ENCODE measurements around the gene AKNA. TPM values are rescaled to one million over a fixed set of nuclear protein-coding genes. Genes with fewer than 3 reads are reported as not detected.

The AKNA gene
- polyA plus RNA-seq, 2 of the 4 experiments (the other 2 are of a cell fraction), result 2.7 to 4.6 TPM

GRCh38 chr9:114374936-114375335 is 12.8 kb downstream of the AKNA start:
- ATAC-seq, result no peak
- Histone ChIP-seq H3K9me3 (no peaks in the 10 kb centered on the region), H3K4me3 (no peak overlapping the region), H3K27ac (no peak overlapping the region), H3K4me1 (no peaks in the 10 kb centered on the region), H3K4me2 (no peak overlapping the region)
- CTCF ChIA-PET, result no interaction called here
- 90% methylated on average over 9 of the region's 9 CpGs for WGBS (ENCODE audit: missing lambda C conversion rate)
- no peak for FAIRE-seq
- TF ChIP-seq TFCP2L1 (CRISPR knock-in tag; IDR thresholded peaks at IDR 0.05) (no peak), FOSL2 (IDR thresholded peaks at IDR 0.05) (no peak), FOSL2 (CRISPR knock-in tag; IDR thresholded peaks at IDR 0.05) (no peak), POLR2AphosphoS2 (conservative IDR thresholded peaks at IDR 0.05; ENCODE audit: low read length) (no peak), CHD2 (IDR thresholded peaks at IDR 0.05; ENCODE audit: low read length, partially characterized antibody) (no peak), RNF2 (IDR thresholded peaks at IDR 0.05; ENCODE audit: borderline replicate concordance, low read depth) (no peak), BHLHE40 (IDR thresholded peaks at IDR 0.05; ENCODE audit: low read depth, low read length) (no peak), HOXB5 (CRISPR knock-in tag; IDR thresholded peaks at IDR 0.05) (no peak), ZC3H11A (IDR thresholded peaks at IDR 0.05) (no peak), EHF (CRISPR knock-in tag; IDR thresholded peaks at IDR 0.05) (no peak), E2F6 (IDR thresholded peaks at IDR 0.05; ENCODE audit: borderline replicate concordance, low read depth) (no peak)
- TF ChIP-seq, protein P1, sequence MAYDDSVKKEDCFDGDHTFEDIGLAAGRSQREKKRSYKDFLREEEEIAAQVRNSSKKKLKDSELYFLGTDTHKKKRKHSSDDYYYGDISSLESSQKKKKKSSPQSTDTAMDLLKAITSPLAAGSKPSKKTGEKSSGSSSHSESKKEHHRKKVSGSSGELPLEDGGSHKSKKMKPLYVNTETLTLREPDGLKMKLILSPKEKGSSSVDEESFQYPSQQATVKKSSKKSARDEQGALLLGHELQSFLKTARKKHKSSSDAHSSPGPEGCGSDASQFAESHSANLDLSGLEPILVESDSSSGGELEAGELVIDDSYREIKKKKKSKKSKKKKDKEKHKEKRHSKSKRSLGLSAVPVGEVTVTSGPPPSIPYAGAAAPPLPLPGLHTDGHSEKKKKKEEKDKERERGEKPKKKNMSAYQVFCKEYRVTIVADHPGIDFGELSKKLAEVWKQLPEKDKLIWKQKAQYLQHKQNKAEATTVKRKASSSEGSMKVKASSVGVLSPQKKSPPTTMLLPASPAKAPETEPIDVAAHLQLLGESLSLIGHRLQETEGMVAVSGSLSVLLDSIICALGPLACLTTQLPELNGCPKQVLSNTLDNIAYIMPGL (CRISPR knock-in tag; IDR thresholded peaks at IDR 0.05; ENCODE audit: borderline replicate concordance), result no peak
- no peak for DNase-seq (ENCODE audit: low read depth in 1 of 2, low spot score in 1 of 2)
- POLR2A ChIA-PET, result no interaction called here

DNA sequence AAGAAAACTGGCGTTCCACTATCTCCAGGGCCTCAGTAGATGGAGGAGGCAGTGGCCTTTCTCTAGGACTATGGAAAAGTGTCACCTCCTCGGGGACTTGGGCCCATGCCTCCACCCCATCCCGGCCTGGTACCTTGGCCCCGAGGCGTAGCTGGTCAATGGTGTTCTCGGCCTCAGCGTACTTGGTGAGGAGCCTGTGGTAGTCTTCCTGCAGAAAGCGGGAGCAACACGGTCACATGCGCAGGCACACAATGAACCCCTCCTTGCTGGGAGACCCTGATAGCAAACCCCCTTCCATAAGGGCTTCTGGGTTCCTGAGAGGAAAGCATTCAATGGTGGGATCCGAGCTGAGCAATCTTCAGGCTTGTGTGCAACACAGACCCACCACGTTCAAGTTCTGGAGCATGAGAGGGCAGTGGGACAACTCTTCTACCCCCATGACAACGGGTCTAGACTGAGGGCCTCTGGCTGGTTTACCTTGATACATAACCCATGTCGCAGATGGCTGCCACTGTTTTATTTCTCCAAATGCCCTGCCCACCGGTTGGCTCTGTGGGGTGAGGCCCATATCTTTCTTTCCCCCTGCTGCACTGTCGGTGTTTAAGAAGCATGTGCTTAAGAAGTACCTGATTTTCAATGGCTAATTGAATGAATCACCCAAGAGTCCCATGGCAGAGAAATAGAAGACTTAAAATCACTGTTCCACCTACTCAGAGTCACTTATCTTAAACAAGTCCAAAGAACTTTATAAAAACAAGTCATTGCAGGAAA is 13.6 kb downstream of the AKNA start:
- ChIA-PET POLR2A (no interaction called here), CTCF (interaction anchor here (0.8 kb wide), 1 partner anchor 28 kb away, joined by 3 read pairs; no protein-coding TSS in a partner anchor)
- no peak for DNase-seq (ENCODE audit: low read depth in 1 of 2, low spot score in 1 of 2)
- no peak overlapping the region for H3K4me3 ChIP-seq
- no peak overlapping the region for H3K27ac ChIP-seq
- ATAC-seq, result no peak
- no peak for FAIRE-seq
- H3K4me1 ChIP-seq, result no peaks in the 10 kb centered on the region
- 78% methylated on average over 15 of the region's 16 CpGs for WGBS (ENCODE audit: missing lambda C conversion rate)
- no peaks in the 10 kb centered on the region for H3K9me3 ChIP-seq
- no peak overlapping the region for H3K4me2 ChIP-seq
- TF ChIP-seq, protein P1 (CRISPR knock-in tag; IDR thresholded peaks at IDR 0.05; ENCODE audit: borderline replicate concordance), result no peak
- TF ChIP-seq ZC3H11A (IDR thresholded peaks at IDR 0.05) (no peak), PHF8 (IDR thresholded peaks at IDR 0.05; ENCODE audit: borderline replicate concordance, low read depth) (no peak), MAFK (IDR thresholded peaks at IDR 0.05; ENCODE audit: partially characterized antibody) (no peak), EP300 (IDR thresholded peaks at IDR 0.05) (no peak), RARB (CRISPR knock-in tag; IDR thresholded peaks at IDR 0.05) (no peak), TFCP2L1 (CRISPR knock-in tag; IDR thresholded peaks at IDR 0.05) (no peak), BHLHE40 (IDR thresholded peaks at IDR 0.05; ENCODE audit: low read depth, low read length) (no peak), EHF (CRISPR knock-in tag; IDR thresholded peaks at IDR 0.05) (no peak), FOSB (CRISPR knock-in tag; IDR thresholded peaks at IDR 0.05) (no peak), MAZ (IDR thresholded peaks at IDR 0.05; ENCODE audit: borderline replicate concordance, low read depth, low read length) (no peak), CHD4 (IDR thresholded peaks at IDR 0.05; ENCODE audit: borderline replicate concordance) (no peak), HES2 (IDR thresholded peaks at IDR 0.05) (no peak)
- TF ChIP-seq, protein P2, sequence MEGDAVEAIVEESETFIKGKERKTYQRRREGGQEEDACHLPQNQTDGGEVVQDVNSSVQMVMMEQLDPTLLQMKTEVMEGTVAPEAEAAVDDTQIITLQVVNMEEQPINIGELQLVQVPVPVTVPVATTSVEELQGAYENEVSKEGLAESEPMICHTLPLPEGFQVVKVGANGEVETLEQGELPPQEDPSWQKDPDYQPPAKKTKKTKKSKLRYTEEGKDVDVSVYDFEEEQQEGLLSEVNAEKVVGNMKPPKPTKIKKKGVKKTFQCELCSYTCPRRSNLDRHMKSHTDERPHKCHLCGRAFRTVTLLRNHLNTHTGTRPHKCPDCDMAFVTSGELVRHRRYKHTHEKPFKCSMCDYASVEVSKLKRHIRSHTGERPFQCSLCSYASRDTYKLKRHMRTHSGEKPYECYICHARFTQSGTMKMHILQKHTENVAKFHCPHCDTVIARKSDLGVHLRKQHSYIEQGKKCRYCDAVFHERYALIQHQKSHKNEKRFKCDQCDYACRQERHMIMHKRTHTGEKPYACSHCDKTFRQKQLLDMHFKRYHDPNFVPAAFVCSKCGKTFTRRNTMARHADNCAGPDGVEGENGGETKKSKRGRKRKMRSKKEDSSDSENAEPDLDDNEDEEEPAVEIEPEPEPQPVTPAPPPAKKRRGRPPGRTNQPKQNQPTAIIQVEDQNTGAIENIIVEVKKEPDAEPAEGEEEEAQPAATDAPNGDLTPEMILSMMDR (IDR thresholded peaks at IDR 0.05), result no peak
